Spleen (tissue), 11 donors: Measurements from ENCODE around the gene BLID. TPM values are rescaled to one million over a fixed set of nuclear protein-coding genes. Genes with fewer than 3 reads are reported as not detected.

Source experiments
- DNase-seq: peaks from one replicate; pipeline ENCODE4 v3.0.0-alpha.2; 2020
- H3K27ac ChIP-seq, 8 donors: fragments of 200-600 bp; sonication (generic) in 7 of 8; 1 replicate in 4 of 8; 2 replicates in 4 of 8; pipeline versions ENCODE4 v1.5.0 to v1.8.0; 2016 to 2021; ENCODE audit warnings: inconsistent platforms in 4 of 8, mild to moderate bottlenecking in 4 of 8, moderate library complexity in 1 of 8
- H3K27me3 ChIP-seq, 7 donors: fragments of 200-600 bp; sonication (generic) in 6 of 7; replicated peaks in 1 of 7; 1 replicate in 4 of 7; 2 replicates in 3 of 7; pipeline versions ENCODE4 v1.5.0 to v1.8.0; 2016 to 2021; ENCODE audit warnings: inconsistent platforms in 3 of 7, mild to moderate bottlenecking in 1 of 7
- H3K36me3 ChIP-seq, 6 donors: fragments of 200-600 bp; sonication (generic) in 5 of 6; 1 replicate in 4 of 6; 2 replicates in 2 of 6; pipeline versions ENCODE4 v1.5.0 to v1.8.0; 2016 to 2021; ENCODE audit warnings: inconsistent platforms in 2 of 6
- H3K4me1 ChIP-seq, 6 donors: fragments of 200-600 bp; sonication (generic) in 5 of 6; 1 replicate in 3 of 6; 2 replicates in 3 of 6; pipeline versions ENCODE4 v1.5.0 to v1.8.0; 2016 to 2021; ENCODE audit warnings: inconsistent platforms in 3 of 6
- H3K4me3 ChIP-seq, 8 donors: fragments of 200-600 bp; sonication (generic) in 7 of 8; 1 replicate in 4 of 8; 2 replicates in 4 of 8; pipeline versions ENCODE4 v1.5.0 to v1.8.0; 2016 to 2021; ENCODE audit warnings: inconsistent platforms in 4 of 8, mild to moderate bottlenecking in 4 of 8, moderate library complexity in 2 of 8
- H3K9me3 ChIP-seq, 8 donors: fragments of 200-600 bp; sonication (generic) in 7 of 8; 1 replicate in 4 of 8; 2 replicates in 4 of 8; pipeline versions ENCODE4 v1.5.0 to v1.8.0; 2016 to 2021; ENCODE audit warnings: inconsistent platforms in 4 of 8
- CTCF ChIP-seq, 11 experiments: fragments of 200-600 bp in 7 of 11; fragments of 450-650 bp in 4 of 11; sonication (generic) in 4 of 11; IDR thresholded peaks in 8 of 11; conservative IDR thresholded peaks in 3 of 11; 1 replicate in 7 of 11; 2 replicates in 4 of 11; pipeline versions ENCODE4 v1.4.0 to v1.8.0; 2016 to 2021; ENCODE audit warnings: antibody characterized with exemption in 11 of 11, inconsistent platforms in 4 of 11, mild to moderate bottlenecking in 1 of 11
- POLR2A ChIP-seq, 3 donors: fragments of 450-650 bp; IDR thresholded peaks; one replicate each; pipeline ENCODE4 v1.5.1; 2017; ENCODE audit warnings: antibody characterized with exemption in 3 of 3, mild to moderate bottlenecking in 1 of 3
- POLR2AphosphoS5 ChIP-seq, 3 donors: sonication (generic); formaldehyde crosslinking; IDR thresholded peaks; one replicate each; pipeline ENCODE4 v1.5.1; 2017; ENCODE audit warnings: antibody characterized with exemption in 3 of 3
- WGBS, 5 donors: extraction: QIAGEN DNeasy Blood & Tissue Kit in 3 of 5; methylation state at CpG; one replicate each; pipeline versions ENCODE4 v1.1.5 to v1.1.7; 2013 to 2018; 5-methylcytosine and 5-hydroxymethylcytosine counted together
- intact Hi-C: fragments of 100-400 bp; cut with DNase I; formaldehyde crosslinking; loops from one replicate; pipeline ENCODE4 v1.15.0; 2023; ENCODE audit warnings: low total_unique reads
- polyA plus RNA-seq, 3 donors: library from polyadenylated mRNA; stranded (reverse); fragments of 200-250 nt; gene quantifications; one replicate each; pipeline ENCODE4 v1.2.1, GENCODE V29; 2013
- total RNA-seq, 7 donors: library from RNA; depleted of rRNA in 3 of 7; stranded (reverse); fragments of >200 nt in 3 of 7; fragmentation: NEBNext Ultra II Directional in 4 of 7; extraction: Animal tissue kit (Norgen Biotek cat#: 25700) in 4 of 7; gene quantifications; one replicate each; pipeline versions ENCODE4 v1.1.0 to v1.2.1, GENCODE V29; 2016 to 2021
- donor health status: healthy with polysubstance abuse.
- donor health status: DM: no; HTN: no; CAD: no; lungs with moderate emphysema.
- donor health status: DM: no; HTN: no; CAD: no.
- donor health status: Bipolar disorder and iron deficiency.
- donor health status: healthy.
- donor health status: DM: no; HTN: no; CAD: no.
- donor health status: DM: yes; HTN: yes; CAD: no.

The BLID gene
- total and polyA plus RNA-seq, 10 donors: 0.61 to 0.64 TPM; not detected in 8

- intact Hi-C loops: no loop called here
- H3K36me3 ChIP-seq: no peaks in the 10 kb centered on the region
- DNase-seq: no peak
- no peaks in the 10 kb centered on the region for H3K4me1 ChIP-seq
- no peaks in the 10 kb centered on the region for H3K9me3 ChIP-seq
- TF ChIP-seq POLR2AphosphoS5 (IDR thresholded peaks at IDR 0.05): no peak
- no peak for TF ChIP-seq CTCF (IDR thresholded peaks at IDR 0.05 in 8 of 11, conservative IDR thresholded peaks at IDR 0.05 in 3 of 11)
- TF ChIP-seq POLR2A (IDR thresholded peaks at IDR 0.05): no peak
- WGBS, 5 donors: 44 to 80% (median 77%) methylated on average over 2 of the region's 2 CpGs
- no peak overlapping the region for H3K27ac ChIP-seq
- H3K4me3 ChIP-seq: no peak overlapping the region
- H3K27me3 ChIP-seq: no peaks in the 10 kb centered on the region
Measured at GRCh38 chr11:122131126-122131525, 15.1 kb upstream of the BLID start.

GRCh38 chr11:122128146-122128545, 12.1 kb upstream of the BLID start:
- Histone ChIP-seq H3K4me1 (no peaks in the 10 kb centered on the region), H3K9me3 (no peaks in the 10 kb centered on the region), H3K27ac (no peak overlapping the region), H3K27me3 (no peaks in the 10 kb centered on the region), H3K36me3 (no peaks in the 10 kb centered on the region), H3K4me3 (no peak overlapping the region)
- intact Hi-C loops: no loop called here
- no peak for TF ChIP-seq POLR2A (IDR thresholded peaks at IDR 0.05)
- no peak for TF ChIP-seq POLR2AphosphoS5 (IDR thresholded peaks at IDR 0.05)
- TF ChIP-seq CTCF (IDR thresholded peaks at IDR 0.05 in 8 of 11, conservative IDR thresholded peaks at IDR 0.05 in 3 of 11): no peak
- no peak for DNase-seq
- 59 to 80% (median 67%) methylated on average over 5 of the region's 5 CpGs for WGBS, 5 donors

GRCh38 chr11:122127020-122127419, 11.0 kb upstream of the BLID start:
- WGBS, 5 donors: 86 to 100% (median 100%) methylated on average over 1 of the region's 1 CpG
- intact Hi-C loops: no loop called here

More at GRCh38 chr11:122127020-122127419, 11.0 kb upstream of the BLID start:
- Histone ChIP-seq H3K4me1 (no peaks in the 10 kb centered on the region), H3K9me3 (no peaks in the 10 kb centered on the region), H3K27ac (no peak overlapping the region), H3K27me3 (no peaks in the 10 kb centered on the region), H3K36me3 (no peaks in the 10 kb centered on the region), H3K4me3 (no peak overlapping the region)
- DNase-seq: no peak
- no peak for TF ChIP-seq POLR2AphosphoS5 (IDR thresholded peaks at IDR 0.05)
- TF ChIP-seq CTCF (IDR thresholded peaks at IDR 0.05 in 8 of 11, conservative IDR thresholded peaks at IDR 0.05 in 3 of 11): no peak
- TF ChIP-seq POLR2A (IDR thresholded peaks at IDR 0.05): no peak
